DMS 273 treated with DMSO at 0.1 percent for 48 hours (cell line): ENCODE measurements around the gene COMMD2.

Source experiments
- DNase-seq: peaks from one replicate; lab custom pipeline; 2025; lab: John Stamatoyannopoulos, UW

Gene COMMD2

GRCh38 chr3:149702691-149703441, 49.4 kb downstream of the COMMD2 start:
- peak; percentile 70 for DNase-seq

- DNase-seq: no peak
These were observed 50.3 kb downstream of the COMMD2 start for GRCh38 chr3:149701977-149702350.

GRCh38 chr3:149701206-149701976, 50.9 kb downstream of the COMMD2 start:
- no peak for DNase-seq
